ENCODE data around the gene SMIM1.

SMIM1 gene

DNA sequence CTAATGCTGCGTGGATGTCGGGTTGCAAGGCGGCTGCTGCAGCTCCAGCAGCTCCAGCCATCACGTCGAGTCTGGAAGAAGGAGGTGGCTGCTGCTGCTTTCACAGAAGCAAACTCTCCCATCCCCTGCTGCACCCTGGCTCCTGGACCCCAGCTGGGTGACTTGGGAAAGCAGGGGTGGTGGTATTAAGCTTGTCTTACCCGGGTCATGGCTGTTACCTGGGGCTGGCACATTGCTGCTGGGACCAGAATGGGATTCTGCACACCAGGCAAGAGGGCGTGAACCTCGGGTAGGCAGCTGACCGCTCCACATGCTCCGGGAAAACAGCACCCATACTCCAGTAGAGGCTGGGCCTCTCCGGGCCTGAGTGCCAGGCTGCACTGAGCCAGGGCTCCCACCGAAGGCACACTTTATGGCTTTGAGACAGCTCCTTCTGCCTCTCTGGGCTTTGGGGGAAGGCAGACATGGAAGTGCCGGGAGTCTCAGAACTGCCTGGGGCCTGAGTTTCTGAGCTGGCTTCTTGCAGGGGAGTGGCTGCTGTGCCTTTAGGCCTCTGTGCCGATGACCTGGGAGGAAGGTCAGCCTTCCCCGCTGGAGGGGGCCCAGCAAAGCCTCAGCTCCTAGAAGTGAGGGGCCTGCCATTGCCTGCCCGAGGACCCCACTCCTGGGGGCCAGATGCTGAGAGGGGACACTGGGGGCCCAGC is 1.2 kb downstream of the SMIM1 start:
- DNase-seq, result peak; percentile 56 to 58
- peak; percentile 68 for TF ChIP-seq POLR2A (IDR thresholded peaks at IDR 0.05; ENCODE audit: low read length)
- no peak for TF ChIP-seq GATA1 (IDR thresholded peaks at IDR 0.05; ENCODE audit: low read depth, low read length)

DNA sequence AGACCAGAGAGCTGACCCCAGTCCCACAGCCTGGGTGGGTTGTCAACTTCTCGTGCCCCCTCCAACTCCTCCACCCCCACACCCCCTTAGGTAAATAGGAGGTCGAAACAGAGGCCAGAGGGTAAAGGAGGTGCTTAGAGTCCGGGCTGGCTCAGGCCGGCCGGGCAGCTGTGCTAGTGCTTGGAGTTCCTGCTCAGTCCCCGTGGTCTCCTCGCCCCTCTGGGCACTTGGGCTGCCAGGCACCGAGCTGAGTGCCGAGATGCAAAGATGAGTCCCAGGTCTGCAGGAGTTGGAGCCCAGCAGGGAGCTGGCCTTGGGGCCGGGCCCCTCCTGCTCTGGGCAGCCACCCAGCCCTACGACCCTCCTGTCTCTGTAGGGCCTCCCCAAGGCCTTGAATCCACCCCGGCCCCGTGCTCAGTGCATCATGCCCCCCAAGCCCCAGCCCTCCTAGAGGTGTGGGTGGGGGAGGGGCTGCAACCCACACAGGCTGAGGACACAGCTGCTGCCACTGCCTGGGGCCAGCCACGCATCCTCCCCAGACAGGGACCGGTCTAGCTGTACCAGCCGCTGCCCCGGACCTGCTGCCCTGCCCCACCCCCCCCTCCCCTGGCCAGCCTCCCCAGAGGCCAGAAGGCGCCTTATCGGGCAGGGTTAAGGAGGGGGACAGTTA is 1.9 kb downstream of the SMIM1 start:
- no peak for TF ChIP-seq GATA1 (IDR thresholded peaks at IDR 0.05; ENCODE audit: low read depth, low read length)
- peak; percentile 30 for TF ChIP-seq POLR2A (IDR thresholded peaks at IDR 0.05; ENCODE audit: low read length)
- no peak for DNase-seq

DNA sequence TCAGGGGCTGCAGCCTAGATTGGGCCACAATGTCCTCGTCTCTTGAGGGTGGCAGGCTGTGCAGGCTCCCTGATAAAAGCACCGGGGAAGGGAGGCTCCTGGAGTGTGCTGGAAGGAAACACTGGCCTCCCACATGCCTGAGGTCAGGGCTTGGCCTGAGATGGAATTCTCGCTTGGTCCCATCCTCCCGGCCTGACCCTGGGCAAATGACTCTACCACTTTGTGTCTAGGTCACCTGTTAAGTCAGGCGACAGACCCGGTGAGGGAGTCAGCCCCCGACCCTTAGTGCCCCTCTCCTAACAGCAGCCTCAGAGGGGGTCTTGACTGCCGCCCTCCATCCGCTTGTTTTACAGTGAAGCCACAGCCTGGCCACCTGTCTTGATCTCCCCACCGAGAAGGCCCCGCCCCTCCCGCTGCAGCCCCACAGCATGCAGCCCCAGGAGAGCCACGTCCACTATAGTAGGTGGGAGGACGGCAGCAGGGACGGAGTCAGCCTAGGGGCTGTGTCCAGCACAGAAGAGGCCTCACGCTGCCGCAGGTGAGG is 2.5 kb downstream of the SMIM1 start:
- DNase-seq, result peak; percentile 90 to 97
- TF ChIP-seq POLR2A (IDR thresholded peaks at IDR 0.05; ENCODE audit: low read length), result no peak
- peak; percentile 69 for TF ChIP-seq GATA1 (IDR thresholded peaks at IDR 0.05; ENCODE audit: low read depth, low read length)

DNA sequence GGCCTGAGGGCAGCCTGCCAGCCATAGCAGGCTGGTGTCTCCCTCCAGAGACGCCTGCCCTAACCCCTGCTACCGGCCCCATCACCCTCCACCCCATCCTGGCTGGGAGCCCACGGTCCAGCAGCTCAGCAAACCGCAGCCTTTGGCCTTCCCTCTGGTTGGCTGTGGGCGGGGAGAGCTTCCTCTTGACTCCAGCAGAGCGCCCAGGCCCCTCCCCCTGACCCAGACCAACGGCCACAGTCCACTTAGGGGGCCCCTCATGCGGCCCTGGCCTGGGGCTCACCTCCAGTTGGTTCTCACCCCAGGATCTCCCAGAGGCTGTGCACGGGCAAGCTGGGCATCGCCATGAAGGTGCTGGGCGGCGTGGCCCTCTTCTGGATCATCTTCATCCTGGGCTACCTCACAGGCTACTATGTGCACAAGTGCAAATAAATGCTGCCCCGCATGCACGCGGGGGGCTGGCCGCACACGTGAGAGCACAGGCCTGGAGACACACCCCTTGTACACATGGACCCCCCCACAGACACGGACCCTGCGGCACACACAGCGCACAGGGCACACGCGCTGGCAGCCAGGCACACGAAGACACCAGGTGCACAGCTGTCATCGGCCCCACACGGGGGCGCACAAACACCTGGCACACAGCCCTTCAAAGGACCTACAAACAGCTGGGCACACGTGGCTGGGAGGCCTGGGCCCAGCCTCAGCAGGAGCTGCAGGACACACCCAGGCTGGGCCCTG is 3.1 kb downstream of the SMIM1 start:
- peak; percentile 80 to 87 for DNase-seq
- TF ChIP-seq GATA1 (IDR thresholded peaks at IDR 0.05; ENCODE audit: low read depth, low read length), result no peak
- peak; percentile 54 for TF ChIP-seq POLR2A (IDR thresholded peaks at IDR 0.05; ENCODE audit: low read length)

DNA sequence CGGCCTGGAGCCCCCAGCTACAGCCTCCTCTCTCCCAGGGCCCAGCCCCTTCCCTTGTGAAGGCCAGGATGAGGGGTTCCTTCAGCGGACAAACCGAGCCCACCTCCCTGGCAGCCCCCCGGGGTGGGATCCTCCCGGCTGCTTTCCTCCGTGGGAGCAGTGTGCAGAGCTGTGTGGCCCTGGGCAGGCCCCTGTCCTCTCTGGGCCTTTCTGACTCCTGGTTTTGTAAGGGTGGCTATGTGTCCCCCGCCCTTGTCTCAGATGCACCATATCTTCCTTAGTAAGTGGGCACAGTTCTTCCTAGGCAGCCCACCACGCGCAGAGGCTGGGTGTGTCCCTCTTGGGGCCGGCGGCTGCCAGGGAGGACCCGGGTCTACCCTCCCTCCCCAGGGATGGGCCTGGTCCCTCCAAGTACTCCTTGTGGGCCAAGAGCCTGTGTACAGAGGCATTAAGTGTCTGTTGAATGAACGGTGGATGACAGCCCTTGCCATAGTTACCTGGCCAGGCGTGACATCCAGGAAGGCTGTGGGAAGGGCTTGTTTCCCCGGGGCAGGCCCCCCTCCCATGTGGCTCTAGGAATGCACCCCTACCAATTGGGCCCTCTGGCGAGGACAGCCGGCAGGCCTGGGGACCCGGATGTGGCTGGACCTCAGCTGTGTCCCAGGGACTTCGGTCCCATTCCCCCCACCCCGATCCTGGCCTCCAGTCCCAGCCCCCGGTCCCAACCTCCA is 3.8 kb downstream of the SMIM1 start:
- DNase-seq, result peak in 1 of 2 experiments; percentile 47
- no peak for TF ChIP-seq POLR2A (IDR thresholded peaks at IDR 0.05; ENCODE audit: low read length)
- TF ChIP-seq GATA1 (IDR thresholded peaks at IDR 0.05; ENCODE audit: low read depth, low read length), result no peak

DNA sequence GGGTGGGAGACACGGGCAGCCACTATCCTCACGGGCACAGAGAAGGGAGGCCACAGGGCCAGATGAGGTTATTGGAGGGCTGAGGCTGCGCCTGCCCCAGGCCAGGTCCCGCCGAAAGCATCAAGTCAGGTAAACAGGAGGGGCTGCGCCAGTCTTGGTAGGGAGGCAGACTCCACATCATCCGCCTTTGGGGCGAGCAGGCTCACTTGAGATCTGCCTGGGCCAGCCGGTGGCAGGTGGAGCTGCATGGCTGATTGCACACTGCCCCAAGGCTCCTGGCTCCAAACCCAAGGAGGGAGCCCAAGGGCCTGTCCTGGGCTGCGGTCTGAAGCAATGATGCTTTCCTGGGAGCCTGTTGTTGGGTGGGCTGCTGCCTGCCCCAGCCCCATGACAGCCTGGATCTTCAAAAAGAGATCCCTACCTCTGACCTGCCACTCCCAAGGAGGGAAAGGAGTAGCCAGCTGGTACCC is 4.6 kb downstream of the SMIM1 start:
- peak; percentile 29 to 35 for DNase-seq
- peak; percentile 41 for TF ChIP-seq POLR2A (IDR thresholded peaks at IDR 0.05; ENCODE audit: low read length)
- no peak for TF ChIP-seq GATA1 (IDR thresholded peaks at IDR 0.05; ENCODE audit: low read depth, low read length)

DNA sequence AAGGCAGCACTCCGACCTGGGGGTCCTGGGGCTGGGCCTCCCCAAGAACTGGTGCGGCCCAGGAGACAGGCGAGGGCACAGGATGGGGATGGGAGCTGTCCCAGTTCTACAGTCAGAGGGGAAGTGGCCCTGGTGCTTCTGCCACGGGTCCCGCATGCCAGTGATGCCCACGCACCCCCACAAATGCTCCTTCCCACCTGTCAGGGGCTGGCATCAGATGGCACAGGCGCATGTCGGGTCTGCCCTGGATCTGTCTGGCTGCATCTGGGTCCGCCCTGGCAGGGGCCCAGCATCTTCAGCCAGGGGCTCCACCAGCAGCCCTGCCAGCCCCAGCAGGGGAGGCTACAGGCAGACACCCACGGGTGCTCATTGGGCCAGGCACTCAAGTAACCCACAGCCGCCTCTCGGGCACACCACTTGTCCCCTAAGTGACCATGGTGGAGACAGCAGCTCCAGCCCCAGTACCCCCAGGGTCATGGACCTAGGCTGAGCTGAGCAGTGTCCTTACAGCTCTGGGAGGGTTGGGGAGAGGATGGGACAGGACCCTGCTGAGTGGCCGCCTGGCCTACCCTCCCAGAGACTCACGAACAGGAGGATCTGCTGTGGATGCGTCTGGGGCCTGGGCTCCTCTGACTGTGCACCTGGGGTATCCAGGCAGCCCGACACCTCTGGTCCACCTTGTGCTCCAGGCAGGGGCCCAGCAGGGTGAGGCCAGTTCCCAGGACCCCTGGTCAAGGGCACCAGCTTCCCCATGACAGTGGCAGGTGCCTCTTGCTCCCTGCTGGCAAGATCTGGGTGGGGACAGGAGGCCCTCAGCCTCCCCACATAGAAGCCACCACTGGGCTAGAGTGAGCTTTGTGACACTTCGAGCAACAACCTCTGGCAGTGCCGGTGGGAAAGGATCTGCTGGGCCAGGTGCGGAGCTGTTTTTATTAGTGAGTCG is 5.4 kb downstream of the SMIM1 start:
- TF ChIP-seq POLR2A (IDR thresholded peaks at IDR 0.05; ENCODE audit: low read length), result peak; percentile 75
- TF ChIP-seq GATA1 (IDR thresholded peaks at IDR 0.05; ENCODE audit: low read depth, low read length), result no peak
- DNase-seq, result no peak

DNA sequence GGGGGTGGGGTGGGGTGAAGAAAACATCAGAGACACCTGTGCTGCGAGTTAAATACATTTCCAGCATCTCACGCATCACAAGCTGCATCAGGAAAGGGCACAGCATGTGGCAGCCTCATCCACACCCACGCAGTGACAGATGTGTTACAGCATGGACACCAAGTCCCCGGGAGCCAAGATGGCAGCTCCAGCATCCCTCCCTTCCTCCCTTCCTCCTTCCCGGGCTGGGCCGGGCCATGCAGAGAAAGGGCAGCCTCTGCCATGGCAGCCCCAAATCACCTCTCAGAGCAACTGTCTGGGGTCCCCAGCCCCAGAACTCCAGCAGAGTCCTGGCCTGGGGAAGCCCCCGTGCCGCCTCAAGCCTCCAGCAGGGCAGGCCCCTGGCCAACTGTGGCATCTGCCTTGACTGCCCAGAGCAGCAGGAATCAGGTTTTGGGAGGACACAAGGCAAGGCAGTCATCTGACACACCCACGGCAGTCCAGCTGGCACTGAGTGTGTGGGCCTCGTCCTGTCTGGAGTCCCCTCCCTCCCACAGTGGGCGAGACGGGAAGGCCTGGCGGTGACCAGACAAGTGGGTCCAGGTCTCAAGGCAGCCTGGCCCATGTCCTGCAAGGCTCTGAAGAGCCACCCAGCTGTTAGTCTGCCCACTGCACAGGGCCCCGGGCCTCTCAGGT is 6.2 kb downstream of the SMIM1 start:
- DNase-seq, result no peak
- TF ChIP-seq GATA1 (IDR thresholded peaks at IDR 0.05; ENCODE audit: low read depth, low read length) (no peak), POLR2A (IDR thresholded peaks at IDR 0.05; ENCODE audit: low read length) (peak; percentile 58)

DNA sequence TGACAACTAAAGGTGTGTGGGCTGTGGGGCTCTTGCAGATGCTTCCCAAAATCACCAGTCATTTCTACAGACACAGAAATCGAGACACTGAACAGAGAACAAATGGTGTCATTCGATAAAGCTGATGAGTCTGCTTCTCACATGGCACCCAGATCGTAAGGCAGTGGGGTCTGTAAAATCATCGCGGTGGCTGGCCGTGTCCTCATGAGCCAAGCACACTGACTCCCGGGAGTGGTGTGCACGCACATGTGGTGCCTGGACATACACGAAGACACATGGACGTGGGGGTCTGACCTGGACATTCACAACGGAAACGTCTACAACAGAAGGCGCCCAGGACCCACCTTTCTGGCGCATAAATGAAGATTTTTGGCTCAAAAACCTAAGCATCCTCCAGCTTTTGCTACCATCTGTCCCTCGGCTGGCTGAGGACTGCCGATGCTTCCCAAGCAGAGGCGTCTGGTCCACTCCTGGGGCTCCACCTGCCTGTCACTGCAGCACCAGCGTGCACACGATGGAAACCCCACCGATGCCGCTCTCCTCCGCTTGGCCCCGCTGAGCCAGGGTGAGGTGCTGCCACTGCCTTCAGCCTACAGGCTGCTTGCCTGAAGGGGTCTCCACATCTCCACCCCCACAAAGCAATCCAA is 6.8 kb downstream of the SMIM1 start:
- peak in 1 of 2 experiments; percentile 33 for DNase-seq
- TF ChIP-seq GATA1 (IDR thresholded peaks at IDR 0.05; ENCODE audit: low read depth, low read length) (no peak), POLR2A (IDR thresholded peaks at IDR 0.05; ENCODE audit: low read length) (no peak)

DNA sequence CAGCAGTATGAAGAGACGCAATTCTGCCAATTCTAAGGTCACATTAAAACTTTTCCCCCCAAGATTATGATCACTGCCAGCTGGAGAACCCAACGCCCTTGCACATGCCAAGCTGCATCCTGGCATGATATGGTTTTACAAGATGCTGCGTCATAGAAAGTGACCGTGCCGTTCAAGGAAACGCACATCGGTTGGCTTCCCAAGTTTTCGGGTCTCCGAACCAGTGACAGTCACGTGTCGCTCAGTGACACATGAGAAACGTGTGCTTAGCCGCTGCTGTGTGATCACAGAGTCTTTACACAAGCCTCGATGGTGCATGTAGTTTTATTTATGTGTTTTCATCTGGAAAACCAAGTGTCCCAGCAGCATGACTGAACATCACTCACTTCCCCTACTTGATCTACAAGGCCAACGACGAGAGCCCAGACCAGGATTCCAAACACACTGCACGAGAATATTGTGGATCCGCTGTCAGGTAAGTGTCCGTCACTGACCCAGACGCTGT is 7.4 kb downstream of the SMIM1 start:
- TF ChIP-seq POLR2A (IDR thresholded peaks at IDR 0.05; ENCODE audit: low read length) (peak; percentile 56), GATA1 (IDR thresholded peaks at IDR 0.05; ENCODE audit: low read depth, low read length) (no peak)

DNA sequence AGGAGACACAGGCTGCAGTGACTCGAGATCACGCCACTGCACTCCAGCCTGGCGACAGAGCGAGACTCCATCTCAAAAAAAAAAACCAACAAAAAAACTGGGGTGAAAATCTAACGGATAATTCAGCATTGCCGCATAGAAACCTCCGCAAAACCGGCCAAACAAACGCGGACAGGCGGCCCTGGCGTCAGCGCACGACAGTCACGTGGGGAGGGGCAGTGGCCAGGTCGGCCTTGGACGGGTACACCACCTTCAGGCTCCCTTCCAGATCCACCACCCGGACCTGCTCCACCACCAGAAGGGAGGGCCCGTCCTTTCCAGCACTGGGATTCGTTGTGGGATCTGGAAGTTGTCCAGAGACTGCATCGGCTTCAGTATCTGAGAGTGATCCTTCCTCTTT is 8.4 kb downstream of the SMIM1 start:
- no peak for DNase-seq
- TF ChIP-seq POLR2A (IDR thresholded peaks at IDR 0.05; ENCODE audit: low read length) (no peak), GATA1 (IDR thresholded peaks at IDR 0.05; ENCODE audit: low read depth, low read length) (no peak)

More for the DNA sequence above, 7.4 kb downstream of the SMIM1 start:
- no peak for DNase-seq
